ENCODE data around the gene RNF10.
"Not testable (repeated sequence)": the region's sequence is repeated elsewhere in the genome, so short reads cannot be mapped to it uniquely, and the experiment has no call there.

RNF10 gene

DNA sequence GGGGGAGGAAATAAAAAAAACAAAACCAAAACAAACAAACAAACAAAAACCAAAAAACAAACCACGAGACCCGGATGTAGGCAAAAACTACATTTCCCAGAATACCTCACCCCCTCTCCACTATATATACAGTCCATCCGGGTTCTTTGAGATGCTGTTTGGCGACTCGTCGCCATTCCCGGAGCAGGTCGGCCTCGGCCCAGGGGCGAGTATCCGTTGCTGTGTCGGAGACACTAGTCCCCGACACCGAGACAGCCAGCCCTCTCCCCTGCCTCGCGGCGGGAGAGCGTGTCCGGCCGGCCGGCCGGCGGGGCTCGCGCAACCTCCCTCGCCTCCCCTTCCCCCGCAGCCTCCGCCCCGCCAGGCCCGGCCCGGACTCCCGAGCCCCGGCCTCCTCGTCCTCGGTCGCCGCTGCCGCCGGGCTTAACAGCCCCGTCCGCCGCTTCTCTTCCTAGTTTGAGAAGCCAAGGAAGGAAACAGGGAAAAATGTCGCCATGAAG, at the start of gene RNF10:
RNF10 (plus strand) TSS at position 154 of the 500 bp plus-strand sequence. CDS start 456 bp downstream, outside the sequence.
- DNase-seq (ENCODE audit: low spot score), result peak; percentile 72
- no peak for FAIRE-seq

DNA sequence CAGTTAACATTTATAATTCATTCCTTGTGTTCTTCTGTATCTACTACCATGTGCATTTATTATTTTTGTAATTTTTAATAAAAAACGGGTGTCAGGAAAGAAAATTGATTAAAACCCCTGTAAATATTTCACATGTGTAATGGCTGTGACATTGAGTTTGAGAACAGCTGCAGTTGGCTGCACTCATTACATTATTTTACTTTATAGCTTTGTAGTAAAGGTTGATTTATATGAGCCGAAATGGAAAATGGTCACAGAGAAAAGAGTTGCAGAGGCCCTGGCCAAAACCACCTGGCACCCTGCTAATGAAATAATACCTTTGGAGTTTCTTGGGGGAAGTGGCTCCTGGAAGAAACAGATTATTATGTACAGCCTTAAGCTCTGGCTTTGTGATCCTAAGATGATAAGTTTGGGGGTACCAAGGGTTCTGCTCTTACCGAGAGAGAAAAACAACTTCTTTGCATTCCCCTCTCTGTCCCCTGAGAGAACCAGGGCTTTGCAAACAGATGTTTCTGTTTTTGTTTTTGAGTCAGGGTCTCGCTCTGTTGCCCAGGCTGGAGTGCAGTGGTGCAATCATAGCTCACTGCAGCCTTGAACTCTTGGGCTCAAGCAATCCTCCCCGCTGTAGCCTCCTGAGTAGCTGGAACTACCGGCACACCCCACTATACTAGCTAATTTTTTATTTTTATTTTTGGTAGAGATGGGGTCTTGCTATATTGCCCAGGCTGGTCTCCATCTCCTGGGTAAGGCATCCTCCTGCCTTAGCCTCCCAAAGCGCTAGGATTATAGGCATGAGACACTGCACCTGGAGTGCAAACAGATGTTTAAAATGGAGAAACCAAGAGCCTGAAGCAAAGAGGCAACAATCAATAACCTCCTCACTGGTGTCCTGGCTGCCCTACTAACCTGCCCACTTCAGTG, 47.9 kb upstream of the RNF10 start:
- no peak for FAIRE-seq
- DNase-seq (ENCODE audit: low spot score), result no peak

- DNase-seq (ENCODE audit: low spot score); FAIRE-seq: not testable (repeated sequence)
These were observed 46.6 kb upstream of the RNF10 start for GRCh38 chr12:120487552-120487951.

DNA sequence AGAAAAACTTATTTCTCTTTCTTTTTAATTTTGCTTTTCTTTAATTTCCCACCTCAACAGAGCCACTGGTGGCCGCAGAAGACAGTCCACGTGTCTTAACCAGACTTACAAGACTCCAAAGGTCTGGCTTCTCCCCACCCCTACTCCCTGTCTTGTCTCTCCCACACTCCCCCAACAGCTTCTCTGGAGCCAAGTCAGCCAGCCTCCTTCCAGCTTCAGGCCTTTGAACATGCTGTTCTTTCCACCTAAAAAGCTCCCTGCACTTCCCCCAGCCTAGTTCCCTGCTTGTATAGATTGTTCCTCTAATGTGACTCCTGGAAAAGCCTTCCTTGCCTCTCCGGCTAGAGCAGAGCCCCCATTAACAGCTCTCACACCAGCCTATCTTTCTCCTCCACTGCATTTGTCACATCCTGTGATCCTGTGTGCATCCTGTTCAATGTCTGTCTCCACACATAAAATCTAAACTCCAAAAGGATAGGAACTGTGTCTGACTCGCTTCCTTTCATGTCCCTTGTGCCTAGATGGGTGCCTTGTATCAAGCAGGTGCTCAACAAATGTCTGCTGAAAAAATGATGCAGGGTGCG, 46.0 kb upstream of the RNF10 start:
- FAIRE-seq, result no peak
- no peak for DNase-seq (ENCODE audit: low spot score)

GRCh38 chr12:120489018-120489417, 45.1 kb upstream of the RNF10 start:
- DNase-seq (ENCODE audit: low spot score), result no peak
- FAIRE-seq, result no peak

- FAIRE-seq (no peak), DNase-seq (ENCODE audit: low spot score) (no peak)
These were observed 43.8 kb upstream of the RNF10 start for GRCh38 chr12:120490325-120490724.

DNA sequence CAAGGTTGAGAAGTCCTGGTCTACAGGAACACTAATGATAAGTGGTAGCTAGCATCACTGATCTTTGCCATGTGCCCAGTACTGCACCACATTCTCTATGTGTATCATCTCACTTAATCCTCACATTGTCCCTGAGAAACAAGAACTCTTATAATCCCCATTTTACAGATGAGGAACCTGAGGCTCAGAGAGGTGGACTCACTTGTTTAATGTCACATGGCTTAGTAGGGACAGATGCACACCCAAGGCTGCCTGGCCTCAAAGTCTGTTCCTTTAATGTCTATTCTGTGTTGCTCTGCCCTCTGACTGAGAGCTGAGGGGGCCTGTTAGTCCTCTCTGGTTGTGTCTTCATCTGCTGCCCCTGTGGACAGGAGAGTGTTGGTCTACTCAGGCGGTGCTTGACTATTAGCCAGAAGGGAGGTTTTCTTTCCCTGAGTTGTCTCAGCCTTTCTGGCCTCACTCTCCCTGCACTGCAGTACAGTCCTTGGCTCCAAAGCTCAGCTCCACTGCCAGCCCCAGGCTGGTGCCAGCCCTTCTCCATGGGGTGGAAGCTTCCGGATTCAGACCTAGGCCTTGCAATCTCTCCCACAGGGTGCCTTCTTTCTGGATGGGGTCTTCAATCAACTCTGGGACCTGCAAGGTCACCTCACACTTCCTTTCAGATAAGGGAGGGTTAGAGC, 43.2 kb upstream of the RNF10 start:
- FAIRE-seq, result no peak
- no peak for DNase-seq (ENCODE audit: low spot score)

DNA sequence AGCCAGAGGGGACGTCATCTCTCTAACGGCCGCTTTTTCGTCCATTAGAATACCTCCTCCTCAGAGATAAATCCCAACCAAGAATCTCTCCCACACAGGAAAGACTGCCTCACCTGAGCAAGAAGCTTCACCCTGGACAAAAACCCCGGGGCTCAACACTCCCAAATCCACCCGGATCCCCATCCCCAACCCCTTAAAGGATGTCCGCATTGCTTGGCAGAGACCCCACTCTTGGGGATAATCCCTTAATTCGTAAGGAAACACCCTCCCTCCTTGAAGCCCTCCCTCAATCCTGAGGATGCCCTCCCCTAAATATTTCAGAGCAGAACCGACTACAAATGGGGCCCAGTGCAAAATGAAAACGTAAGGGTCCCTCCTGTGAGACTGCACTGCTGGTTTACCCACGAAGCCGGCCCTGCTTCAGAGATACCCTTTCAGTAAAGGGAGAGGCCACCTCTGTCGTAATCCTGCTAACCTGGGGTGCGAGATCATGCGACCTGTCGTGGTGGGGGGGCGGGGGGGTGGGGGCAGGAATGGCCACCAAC, 38.9 kb upstream of the RNF10 start:
- no peak for FAIRE-seq
- DNase-seq (ENCODE audit: low spot score), result no peak

GRCh38 chr12:120495731-120496412, 38.3 kb upstream of the RNF10 start, which contains the start of gene DYNLL1:
TSS of gene DYNLL1 (plus strand) at chr12:120496113. CDS start at chr12:120496422, 309 bp downstream.
- FAIRE-seq (no peak), DNase-seq (ENCODE audit: low spot score) (peak; percentile 88)

DNA sequence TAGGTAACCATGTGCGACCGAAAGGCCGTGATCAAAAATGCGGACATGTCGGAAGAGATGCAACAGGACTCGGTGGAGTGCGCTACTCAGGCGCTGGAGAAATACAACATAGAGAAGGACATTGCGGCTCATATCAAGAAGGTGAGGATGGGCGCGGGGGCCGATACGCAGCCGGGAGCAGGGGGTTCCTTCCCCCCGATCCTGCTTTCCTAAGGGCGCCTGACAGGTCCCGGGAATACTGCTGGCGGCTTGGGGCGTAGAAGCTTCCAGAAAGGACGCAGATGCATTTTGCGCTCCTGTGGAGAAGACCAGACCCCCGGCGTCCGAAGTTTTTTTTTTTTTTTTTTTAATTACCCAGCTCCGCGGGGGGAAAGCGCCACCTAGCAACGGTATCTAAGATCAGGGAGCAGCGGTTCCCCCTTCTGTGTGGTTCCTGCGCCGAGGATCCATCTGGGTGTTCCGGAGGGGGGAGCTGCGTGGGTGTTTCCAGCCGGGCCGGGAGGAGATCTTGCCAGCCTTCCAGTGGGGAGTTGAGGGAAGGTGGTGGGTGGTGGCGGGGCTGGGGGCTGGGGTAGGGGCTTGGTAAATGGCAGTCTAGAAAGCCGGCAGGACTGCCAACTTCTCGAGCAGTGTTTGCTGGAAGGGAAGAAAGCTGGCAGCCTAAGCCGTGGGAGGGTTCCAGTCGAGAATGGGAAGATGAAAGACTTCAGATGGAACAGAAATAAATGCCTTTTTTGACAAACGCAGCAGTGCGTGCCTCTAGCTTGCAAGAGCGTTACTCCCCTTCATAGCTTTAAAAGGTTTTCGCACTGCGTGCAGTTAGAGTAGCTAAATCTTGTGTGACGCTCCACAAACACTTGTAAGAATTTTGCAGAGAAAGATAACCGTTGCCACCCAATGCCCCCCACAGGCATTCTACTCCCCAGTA, 37.5 kb upstream of the RNF10 start:
- FAIRE-seq (no peak), DNase-seq (ENCODE audit: low spot score) (peak; percentile 13)

- no peak for FAIRE-seq
- no peak for DNase-seq (ENCODE audit: low spot score)
These were observed 36.5 kb upstream of the RNF10 start for GRCh38 chr12:120497524-120498150.

DNA sequence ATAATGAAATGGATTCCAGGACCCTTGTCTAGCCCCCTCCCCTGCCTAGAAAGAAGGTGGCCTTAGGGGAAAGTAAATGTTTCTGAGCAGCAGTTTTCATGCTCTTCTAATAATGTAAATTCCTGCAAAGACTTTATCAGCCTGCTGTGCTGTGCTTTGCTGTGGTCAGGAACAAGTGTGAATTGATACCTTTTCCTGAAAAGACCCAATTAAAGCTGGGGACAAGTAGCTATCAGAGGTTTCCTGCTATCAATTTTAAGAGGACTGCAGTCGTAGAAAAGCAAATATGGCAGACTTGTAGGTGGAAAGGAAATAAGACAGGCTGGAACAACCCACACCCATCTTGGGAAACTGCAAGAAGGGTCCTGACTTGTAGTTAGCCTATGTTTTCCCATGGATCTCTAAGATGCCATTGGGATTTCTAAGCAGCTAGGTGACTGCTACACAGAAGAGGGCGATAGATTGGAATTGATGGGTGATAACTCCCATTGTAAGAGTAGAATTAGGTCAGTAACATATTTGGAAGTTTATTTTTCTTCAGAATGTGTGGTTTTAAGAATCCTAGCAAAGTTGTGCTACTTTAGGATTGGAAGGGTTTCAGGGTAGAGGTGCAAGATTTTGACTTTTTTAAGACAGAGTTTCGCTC, 35.2 kb upstream of the RNF10 start:
- DNase-seq (ENCODE audit: low spot score) (no peak), FAIRE-seq (no peak)

GRCh38 chr12:120500581-120500980, 33.6 kb upstream of the RNF10 start:
- DNase-seq (ENCODE audit: low spot score) (no peak), FAIRE-seq (no peak)

- DNase-seq (ENCODE audit: low spot score) (no peak), FAIRE-seq (no peak)
These were observed 29.6 kb upstream of the RNF10 start for GRCh38 chr12:120504587-120504986.

- DNase-seq (ENCODE audit: low spot score) (no peak), FAIRE-seq (no peak)
These were observed 25.6 kb upstream of the RNF10 start for GRCh38 chr12:120508537-120508936.

GRCh38 chr12:120514002-120514401, 20.2 kb upstream of the RNF10 start:
- no peak for FAIRE-seq

DNA sequence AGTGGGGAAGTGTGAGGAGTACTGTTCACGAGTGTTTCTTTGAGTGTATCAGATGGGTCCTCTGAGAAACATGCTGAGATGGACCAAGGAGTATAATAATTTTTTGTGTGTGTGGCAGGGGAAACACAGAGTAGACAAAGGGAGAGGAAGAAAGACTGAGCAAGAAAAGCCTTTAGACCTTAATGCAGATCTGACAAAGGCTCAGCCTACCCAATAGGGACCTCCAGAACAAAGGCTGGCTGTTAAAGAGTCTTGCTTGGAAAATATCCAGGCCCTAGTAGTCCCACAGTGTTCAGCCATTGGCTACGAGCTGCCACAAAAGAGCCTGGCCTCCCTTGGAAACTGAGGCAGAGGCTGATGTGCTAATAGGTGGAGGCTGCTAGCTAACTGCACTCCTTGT, 18.7 kb upstream of the RNF10 start:
- FAIRE-seq, result no peak
- DNase-seq (ENCODE audit: low spot score), result no peak

More at GRCh38 chr12:120514002-120514401, 20.2 kb upstream of the RNF10 start:
- DNase-seq (ENCODE audit: low spot score), result no peak

DNA sequence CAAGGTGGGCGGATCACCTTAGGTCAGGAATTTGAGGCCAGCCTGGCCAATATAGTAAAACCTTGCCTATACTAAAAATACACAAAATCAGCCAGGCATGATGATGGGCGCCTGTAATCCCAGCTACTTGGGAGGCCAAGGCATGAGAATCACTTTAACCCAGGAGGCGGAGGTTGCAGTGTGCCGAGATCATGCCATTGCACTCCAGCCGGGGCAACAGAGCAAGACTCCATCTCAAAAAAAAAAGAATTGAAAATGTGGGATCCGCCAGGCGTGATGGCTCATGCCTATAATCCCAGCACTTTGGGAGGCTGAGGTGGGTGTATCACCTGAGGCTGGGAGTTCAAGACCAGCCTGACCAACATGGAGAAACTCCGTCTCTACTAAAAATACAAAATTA, 14.8 kb upstream of the RNF10 start:
- FAIRE-seq; DNase-seq (ENCODE audit: low spot score): not testable (repeated sequence)

DNA sequence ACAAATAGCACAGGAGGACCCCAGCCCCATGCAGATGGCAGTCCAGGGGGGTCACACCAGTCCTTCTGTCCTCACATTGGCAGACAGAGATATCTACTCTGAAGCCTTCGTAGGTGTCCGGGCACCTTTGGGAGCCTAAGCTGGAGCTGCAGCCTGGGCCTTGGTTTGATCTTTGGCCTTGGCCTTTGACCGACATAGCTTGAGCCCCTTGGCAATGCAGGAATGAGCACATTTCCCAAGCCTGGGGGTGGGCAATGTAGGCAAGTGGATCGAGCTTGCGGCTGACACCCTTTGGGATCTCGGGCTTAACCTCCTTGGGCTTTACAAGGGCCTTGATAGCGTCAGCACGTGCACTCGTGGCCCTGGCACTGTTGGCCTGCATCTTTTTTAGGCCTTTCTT, 11.6 kb upstream of the RNF10 start:
- no peak for FAIRE-seq

More for the DNA sequence above, 11.6 kb upstream of the RNF10 start:
- no peak for DNase-seq (ENCODE audit: low spot score)
